GM18505 (cell line): Measurements from ENCODE around the gene KLF12.

Source experiments
- ATAC-seq: cut with Tn5 transposase; IDR thresholded peaks from one replicate; pipeline ENCODE4 v1.9.1; 2021; ENCODE audit not compliant: unreplicated experiment
- POLR2A ChIP-seq: IDR thresholded peaks from 4 replicates; pipeline ENCODE4 v1.6.1; 2011; ENCODE audit warnings: borderline replicate concordance; ENCODE audit not compliant: insufficient read depth, insufficient read length; ENCODE audit errors: extremely low read depth

KLF12 gene

DNA sequence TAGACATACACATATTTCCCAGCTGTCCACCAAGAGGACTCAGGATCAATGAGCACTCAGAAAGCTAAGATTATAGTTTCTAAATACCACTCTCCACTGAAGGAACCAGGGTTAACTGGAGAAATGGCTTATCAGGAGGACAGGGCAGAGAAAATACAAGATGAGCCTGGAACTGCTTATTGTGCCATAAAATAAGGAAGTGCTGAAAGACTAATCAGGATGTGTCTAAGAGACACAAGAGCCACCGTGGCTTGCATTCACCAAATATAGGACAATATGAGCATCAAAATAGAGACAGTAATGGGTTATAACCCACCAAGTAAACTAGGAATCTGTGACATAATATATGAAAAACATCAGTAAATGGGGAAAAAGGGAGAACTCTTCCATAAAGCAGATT, 32.8 kb downstream of the KLF12 start:
- no peak for ATAC-seq
- TF ChIP-seq POLR2A = no peak

DNA sequence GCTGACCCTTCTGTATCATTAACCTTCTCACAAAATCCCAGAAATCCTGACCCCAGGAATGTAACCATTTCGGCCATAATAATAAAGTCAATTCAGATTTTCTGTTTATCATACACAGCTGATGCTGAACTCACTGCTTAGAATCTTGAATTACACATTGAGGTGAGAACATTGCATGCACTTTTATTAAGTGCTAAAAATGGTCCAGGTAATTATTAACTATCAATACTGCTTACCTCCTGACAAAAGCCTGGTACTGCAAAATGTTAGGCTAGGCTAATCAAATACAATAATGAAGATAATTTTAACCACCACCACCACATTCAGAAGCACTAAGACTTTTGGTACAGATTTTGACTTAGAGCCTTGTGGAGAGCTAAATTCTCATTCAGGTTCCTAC, 36.1 kb downstream of the KLF12 start:
- no peak for TF ChIP-seq POLR2A
- no peak for ATAC-seq

DNA sequence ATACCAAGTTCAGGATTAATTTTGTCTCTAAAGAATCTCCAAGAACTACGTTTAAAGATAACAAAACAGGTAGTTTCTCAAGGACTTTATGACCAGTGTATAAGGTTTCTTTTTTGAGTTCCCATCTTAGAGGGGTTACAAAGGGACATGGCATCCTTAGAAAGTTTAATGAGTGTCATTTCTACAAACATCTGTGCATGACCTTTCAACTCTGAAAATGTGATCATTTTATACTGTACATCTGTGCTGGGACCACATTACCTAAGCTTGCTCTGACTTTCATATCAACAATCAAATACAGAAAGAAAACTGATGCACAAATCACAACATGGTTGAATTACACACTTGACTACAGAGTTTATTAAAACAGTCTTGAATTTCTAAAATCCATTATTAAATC, 37.1 kb downstream of the KLF12 start:
- no peak for TF ChIP-seq POLR2A

DNA sequence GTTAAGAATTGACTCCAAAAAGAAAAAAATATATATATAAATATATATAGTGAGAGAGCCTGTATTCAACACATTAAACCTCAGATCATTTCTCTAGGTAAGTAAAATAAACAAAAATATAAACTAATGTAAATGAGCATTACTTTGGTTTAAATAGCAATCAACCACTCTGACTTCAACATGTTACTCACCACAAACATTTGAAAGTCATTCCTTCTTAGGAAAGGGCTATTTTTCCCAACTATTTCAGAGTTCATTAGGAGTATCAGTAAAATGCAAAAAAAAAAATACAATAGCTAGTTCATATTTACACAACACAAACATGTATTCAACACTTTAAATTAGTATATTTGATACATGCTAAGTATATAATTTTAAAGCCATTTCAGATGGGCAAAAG, 40.5 kb downstream of the KLF12 start:
- no peak for ATAC-seq
- TF ChIP-seq POLR2A = no peak

More for the DNA sequence above, 37.1 kb downstream of the KLF12 start:
- ATAC-seq = no peak

DNA sequence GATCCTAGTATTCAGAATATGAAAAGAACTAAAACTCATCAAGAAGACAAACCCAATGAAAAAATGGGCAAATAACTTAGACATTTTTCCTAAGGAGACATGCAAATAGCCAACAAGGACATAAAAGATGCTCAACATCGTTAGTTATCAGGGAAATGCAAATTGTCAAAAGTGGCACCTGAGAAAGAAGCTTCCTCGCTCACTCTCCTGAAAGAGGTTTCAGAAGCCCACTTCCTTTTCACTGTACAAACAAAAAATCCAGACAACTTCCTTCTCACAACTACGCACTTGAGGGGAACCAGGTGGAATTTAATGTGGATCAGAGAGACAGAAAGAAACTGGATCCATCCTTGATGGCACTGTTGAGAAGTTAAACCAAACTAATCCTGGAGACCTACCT, 41.5 kb downstream of the KLF12 start:
- no peak for TF ChIP-seq POLR2A
- ATAC-seq = no peak

DNA sequence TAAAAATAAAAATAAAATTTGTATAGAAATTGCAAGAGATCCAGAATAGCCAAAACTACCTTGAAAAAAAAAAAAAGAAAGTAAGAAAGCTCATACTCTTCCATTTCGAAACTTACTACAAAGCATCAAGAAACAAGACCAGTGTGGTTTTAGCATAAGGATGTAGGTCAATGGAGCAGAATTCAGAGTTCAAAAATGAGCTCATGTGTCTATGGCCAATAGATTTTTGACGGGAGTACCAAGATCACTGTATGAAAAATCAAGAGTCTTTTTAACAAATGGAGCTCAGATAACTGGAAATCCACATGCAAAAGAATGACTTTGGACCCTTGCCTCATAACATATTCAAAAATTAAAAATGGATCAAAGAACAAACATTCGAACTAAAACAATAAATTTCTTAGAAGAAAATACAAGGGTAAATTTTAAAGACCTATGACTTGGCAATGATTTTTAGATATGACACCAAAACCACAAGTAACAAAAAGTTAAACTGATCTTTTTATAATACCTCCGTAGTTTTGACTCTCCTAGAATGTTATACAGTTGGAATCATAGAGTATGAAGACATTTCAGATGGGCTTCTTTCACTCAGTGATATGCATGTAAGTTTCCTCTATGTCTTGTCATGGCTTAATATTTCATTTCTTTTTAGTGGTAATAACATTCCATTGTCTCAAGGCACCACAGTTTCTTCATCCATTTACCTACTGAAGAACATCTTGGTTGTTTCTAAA, 43.2 kb downstream of the KLF12 start:
- TF ChIP-seq POLR2A = no peak
- no peak for ATAC-seq

DNA sequence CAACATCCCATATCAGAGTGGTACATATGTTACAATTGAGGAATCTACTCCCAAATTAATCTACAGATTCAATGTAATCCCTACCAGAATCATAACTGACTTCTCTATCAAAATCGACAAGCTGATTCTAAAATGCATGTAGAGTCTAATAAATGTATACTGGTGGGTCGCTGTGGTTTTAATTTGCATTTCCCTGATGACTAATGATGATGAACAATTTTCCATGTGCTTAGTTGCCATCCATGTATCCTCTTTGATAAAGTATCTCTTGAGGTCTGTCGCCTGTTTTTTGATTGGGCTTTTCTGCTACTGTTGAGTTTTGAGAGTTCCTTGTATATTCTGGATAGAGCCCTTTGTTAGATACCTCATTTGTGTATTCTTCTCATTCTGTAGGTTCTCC, 43.8 kb downstream of the KLF12 start:
- TF ChIP-seq POLR2A = no peak
- ATAC-seq = no peak

DNA sequence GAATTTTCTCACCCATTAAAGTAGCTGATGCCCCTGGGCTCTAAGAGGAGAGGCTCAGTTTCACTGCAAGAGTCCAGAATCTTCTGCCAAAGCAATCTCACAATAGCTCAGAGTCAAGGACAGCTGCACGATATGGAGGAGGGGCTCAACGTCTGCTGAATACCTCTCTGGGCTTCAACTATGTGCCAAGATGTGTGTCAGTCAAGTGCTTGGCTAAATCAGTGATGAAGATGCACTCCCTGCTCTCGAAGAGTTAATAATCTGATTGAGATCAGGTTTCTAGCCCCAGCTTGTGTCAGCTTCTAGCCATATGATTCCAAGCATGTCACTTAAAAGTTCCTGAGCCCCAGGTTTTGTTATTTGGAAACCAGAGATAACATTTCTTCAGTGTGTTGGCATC, 46.8 kb downstream of the KLF12 start:
- TF ChIP-seq POLR2A = no peak
- no peak for ATAC-seq
